ENCODE data around the gene TMPRSS6. TPM values are rescaled to one million over a fixed set of nuclear protein-coding genes. Genes with fewer than 3 reads are reported as not detected.

Gene TMPRSS6
- total and polyA plus RNA-seq, 2 of the 13 experiments (the other 11 are each of a cell fraction or from before 2014, with no cell fraction given), result 4.2 to 4.8 TPM

DNA sequence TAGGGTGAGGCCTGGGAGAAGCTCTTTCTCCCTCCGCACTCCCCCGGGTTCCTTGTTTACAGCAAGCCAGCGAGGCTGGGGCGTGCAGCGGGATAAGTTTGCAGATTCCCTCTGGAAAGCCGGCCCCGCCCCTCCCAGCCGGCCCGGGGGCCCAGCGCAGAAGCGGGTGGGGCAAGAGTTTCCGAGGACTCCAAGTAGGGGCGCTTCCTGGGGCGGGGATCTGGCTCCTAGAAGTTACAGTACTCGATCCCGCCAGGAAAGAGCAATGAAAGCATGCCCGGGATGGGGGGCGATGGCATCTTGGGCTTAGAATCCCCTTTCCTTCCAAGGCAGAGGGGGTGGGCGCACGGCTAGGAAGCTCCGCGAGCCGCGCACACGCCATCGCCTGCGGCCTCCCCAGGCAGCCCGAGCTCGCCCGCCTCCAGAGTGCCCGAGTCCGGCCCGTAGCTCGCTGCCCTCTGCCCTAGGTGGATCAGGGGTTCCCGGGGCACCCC is 90.7 kb downstream of the TMPRSS6 start (continued):
- 0 out of 2 replicates have a peak, but pooled peaks have one; percentile 6 for TF ChIP-seq PHF8 (CRISPR knock-in tag; IDR thresholded peaks at IDR 0.05)
- TF ChIP-seq NFE2L1 (CRISPR knock-in tag; IDR thresholded peaks at IDR 0.05; ENCODE audit: borderline replicate concordance), result 0 out of 2 replicates have a peak, but pooled peaks have one; percentile 28
- TF ChIP-seq ZNF766 (CRISPR knock-in tag; IDR thresholded peaks at IDR 0.05; ENCODE audit: borderline replicate concordance), result no peak
- TF ChIP-seq SP140L (CRISPR knock-in tag; IDR thresholded peaks at IDR 0.05; ENCODE audit: borderline replicate concordance), result no peak
- peak; percentile 32; the same call in 1 of the 2 replicates for TF ChIP-seq ZNF530 (CRISPR knock-in tag; IDR thresholded peaks at IDR 0.05; ENCODE audit: low read depth)
- TF ChIP-seq, protein P1, sequence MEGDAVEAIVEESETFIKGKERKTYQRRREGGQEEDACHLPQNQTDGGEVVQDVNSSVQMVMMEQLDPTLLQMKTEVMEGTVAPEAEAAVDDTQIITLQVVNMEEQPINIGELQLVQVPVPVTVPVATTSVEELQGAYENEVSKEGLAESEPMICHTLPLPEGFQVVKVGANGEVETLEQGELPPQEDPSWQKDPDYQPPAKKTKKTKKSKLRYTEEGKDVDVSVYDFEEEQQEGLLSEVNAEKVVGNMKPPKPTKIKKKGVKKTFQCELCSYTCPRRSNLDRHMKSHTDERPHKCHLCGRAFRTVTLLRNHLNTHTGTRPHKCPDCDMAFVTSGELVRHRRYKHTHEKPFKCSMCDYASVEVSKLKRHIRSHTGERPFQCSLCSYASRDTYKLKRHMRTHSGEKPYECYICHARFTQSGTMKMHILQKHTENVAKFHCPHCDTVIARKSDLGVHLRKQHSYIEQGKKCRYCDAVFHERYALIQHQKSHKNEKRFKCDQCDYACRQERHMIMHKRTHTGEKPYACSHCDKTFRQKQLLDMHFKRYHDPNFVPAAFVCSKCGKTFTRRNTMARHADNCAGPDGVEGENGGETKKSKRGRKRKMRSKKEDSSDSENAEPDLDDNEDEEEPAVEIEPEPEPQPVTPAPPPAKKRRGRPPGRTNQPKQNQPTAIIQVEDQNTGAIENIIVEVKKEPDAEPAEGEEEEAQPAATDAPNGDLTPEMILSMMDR (CRISPR knock-in tag; IDR thresholded peaks at IDR 0.05), result no peak
- TF ChIP-seq ZNF296 (CRISPR knock-in tag; conservative IDR thresholded peaks at IDR 0.05), result 0 out of 2 replicates have a peak, but pooled peaks have one; percentile 37
- 0 out of 2 replicates have a peak, but pooled peaks have one; percentile 50 for TF ChIP-seq ZNF737 (CRISPR knock-in tag; IDR thresholded peaks at IDR 0.05; ENCODE audit: borderline replicate concordance)
- 0 out of 2 replicates have a peak, but pooled peaks have one; percentile 73 for TF ChIP-seq ZNF709 (CRISPR knock-in tag; IDR thresholded peaks at IDR 0.05)
- TF ChIP-seq MED8 (CRISPR knock-in tag; IDR thresholded peaks at IDR 0.05; ENCODE audit: insufficient replicate concordance), result no peak
- peak; percentile 57; the same call in 1 of the 2 replicates for TF ChIP-seq ZFX (CRISPR knock-in tag; IDR thresholded peaks at IDR 0.05; ENCODE audit: low read depth)
- no peak for TF ChIP-seq ZNF678 (CRISPR knock-in tag; IDR thresholded peaks at IDR 0.05)
- TF ChIP-seq SOX5 (CRISPR knock-in tag; IDR thresholded peaks at IDR 0.05; ENCODE audit: borderline replicate concordance), result no peak
- TF ChIP-seq KLF12 (CRISPR knock-in tag; IDR thresholded peaks at IDR 0.05; ENCODE audit: borderline replicate concordance), result peak; percentile 43; the same call in 1 of the 2 replicates
- no peak for TF ChIP-seq KLF9 (CRISPR knock-in tag; IDR thresholded peaks at IDR 0.05; ENCODE audit: low read depth)
- TF ChIP-seq HOXA9 (CRISPR knock-in tag; IDR thresholded peaks at IDR 0.05; ENCODE audit: borderline replicate concordance), result no peak
- TF ChIP-seq ZNF639 (CRISPR knock-in tag; conservative IDR thresholded peaks at IDR 0.05), result no peak
- TF ChIP-seq KMT2A (CRISPR knock-in tag; IDR thresholded peaks at IDR 0.05), result no peak
- TF ChIP-seq ZNF230 (CRISPR knock-in tag; IDR thresholded peaks at IDR 0.05), result 0 out of 2 replicates have a peak, but pooled peaks have one; percentile 17
- no peak for TF ChIP-seq ZNF777 (CRISPR knock-in tag; IDR thresholded peaks at IDR 0.05)
- TF ChIP-seq MZF1 (CRISPR knock-in tag; IDR thresholded peaks at IDR 0.05; ENCODE audit: borderline replicate concordance), result no peak
- TF ChIP-seq POLR2AphosphoS5 (IDR thresholded peaks at IDR 0.05; ENCODE audit: low read depth, low read length), result no peak; the same call in 1 of the 2 replicates
- peak; percentile 80; the same call in 1 of the 2 replicates for TF ChIP-seq ZNF670 (CRISPR knock-in tag; IDR thresholded peaks at IDR 0.05; ENCODE audit: borderline replicate concordance)
- TF ChIP-seq HOXA5 (CRISPR knock-in tag; IDR thresholded peaks at IDR 0.05), result no peak
